Astrocyte (in vitro differentiated cells and primary cell): ENCODE measurements around the gene TMEM215.

Experiments
- EZH2 ChIP-seq: IDR thresholded peaks from 2 replicates; pipeline ENCODE4 v1.6.1; 2012; ENCODE audit warnings: mild to moderate bottlenecking, low read length, inconsistent platforms; ENCODE audit not compliant: insufficient read depth
- TF ChIP-seq, protein P1 (sequence below): IDR thresholded peaks from 2 replicates; pipeline ENCODE4 v1.5.1; 2011; ENCODE audit warnings: low read depth, mild to moderate bottlenecking, inconsistent platforms, low read length, moderate library complexity; ENCODE audit not compliant: insufficient read depth

DNA sequence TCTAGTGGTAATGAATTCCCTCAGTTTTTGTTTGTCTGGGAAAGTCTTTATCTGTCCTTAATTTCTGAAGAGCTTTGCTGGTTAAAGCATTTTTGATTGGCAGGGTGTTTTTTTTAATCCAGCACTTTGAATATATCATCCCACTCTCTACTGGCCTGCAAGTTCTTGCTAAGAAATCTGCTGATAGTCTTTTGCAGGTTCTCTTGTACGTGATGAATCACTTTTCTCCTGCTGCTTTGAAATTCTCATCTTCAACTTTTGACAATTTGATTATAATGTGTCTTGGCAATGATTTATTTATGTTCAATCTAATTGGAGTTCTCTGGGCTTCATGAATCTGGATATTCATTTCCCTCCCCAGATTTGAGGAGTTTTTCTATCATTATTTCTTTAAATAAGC is 8.1 kb upstream of the TMEM215 start:
- TF ChIP-seq, protein P1, sequence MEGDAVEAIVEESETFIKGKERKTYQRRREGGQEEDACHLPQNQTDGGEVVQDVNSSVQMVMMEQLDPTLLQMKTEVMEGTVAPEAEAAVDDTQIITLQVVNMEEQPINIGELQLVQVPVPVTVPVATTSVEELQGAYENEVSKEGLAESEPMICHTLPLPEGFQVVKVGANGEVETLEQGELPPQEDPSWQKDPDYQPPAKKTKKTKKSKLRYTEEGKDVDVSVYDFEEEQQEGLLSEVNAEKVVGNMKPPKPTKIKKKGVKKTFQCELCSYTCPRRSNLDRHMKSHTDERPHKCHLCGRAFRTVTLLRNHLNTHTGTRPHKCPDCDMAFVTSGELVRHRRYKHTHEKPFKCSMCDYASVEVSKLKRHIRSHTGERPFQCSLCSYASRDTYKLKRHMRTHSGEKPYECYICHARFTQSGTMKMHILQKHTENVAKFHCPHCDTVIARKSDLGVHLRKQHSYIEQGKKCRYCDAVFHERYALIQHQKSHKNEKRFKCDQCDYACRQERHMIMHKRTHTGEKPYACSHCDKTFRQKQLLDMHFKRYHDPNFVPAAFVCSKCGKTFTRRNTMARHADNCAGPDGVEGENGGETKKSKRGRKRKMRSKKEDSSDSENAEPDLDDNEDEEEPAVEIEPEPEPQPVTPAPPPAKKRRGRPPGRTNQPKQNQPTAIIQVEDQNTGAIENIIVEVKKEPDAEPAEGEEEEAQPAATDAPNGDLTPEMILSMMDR: no peak
- no peak for TF ChIP-seq EZH2
